ENCODE data around the gene NT5C1B. TPM values are rescaled to one million over a fixed set of nuclear protein-coding genes. Genes with fewer than 3 reads are reported as not detected.

The NT5C1B gene
- polyA plus RNA-seq, 1 donor from 2014 or later: 0.55 TPM

DNA sequence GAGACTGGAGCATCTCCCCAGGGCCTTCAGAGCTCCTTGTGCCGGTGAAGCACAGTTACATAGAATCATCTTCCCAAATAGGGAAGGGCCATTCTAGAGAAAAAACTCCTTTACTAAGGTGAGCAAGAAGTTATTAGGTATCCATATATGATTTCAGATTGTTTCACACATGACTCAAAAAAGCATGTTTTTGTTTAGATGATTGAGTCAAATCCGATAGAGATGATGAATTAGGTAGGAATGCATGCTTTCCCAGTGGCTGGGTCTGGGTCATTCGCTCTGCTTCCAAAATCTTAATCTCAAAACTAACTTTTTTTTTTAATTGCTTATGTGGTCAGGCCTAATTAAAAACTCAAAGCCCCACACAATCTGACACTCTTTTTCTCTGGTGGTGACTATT lies 3.8 kb downstream of the NT5C1B start:
- H3K4me1 Mint-ChIP-seq: no peaks in the 10 kb centered on the region
- H3K4me3 Mint-ChIP-seq: no peak overlapping the region
- peaks cover 4% of the 10 kb centered on the region for H3K36me3 Mint-ChIP-seq
- no peak overlapping the region for H3K27ac Mint-ChIP-seq
- peaks cover 0 to 7% (median 4%) of the 10 kb centered on the region in 3 donors for H3K9me3 Mint-ChIP-seq
- no peaks in the 10 kb centered on the region for H3K27me3 Mint-ChIP-seq

DNA sequence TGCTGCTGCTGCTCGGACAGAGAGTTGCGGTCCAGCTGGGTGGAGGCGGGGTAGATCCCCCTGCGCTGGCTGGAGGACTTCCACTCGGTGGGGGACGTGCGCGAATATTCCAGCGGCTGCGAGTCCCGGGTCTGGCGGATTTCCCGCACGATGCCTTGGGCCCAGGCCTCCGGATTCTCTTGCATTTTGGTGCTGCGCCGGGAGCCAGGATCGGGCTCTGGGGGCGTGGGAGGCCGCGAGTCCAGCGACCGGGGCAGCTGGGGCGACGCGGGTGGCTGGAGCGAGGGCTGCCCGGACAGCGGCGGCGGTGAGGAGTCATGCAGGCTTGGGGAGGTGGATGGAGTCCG lies 4.8 kb downstream of the NT5C1B start:
- H3K27ac Mint-ChIP-seq: no peak overlapping the region

DNA sequence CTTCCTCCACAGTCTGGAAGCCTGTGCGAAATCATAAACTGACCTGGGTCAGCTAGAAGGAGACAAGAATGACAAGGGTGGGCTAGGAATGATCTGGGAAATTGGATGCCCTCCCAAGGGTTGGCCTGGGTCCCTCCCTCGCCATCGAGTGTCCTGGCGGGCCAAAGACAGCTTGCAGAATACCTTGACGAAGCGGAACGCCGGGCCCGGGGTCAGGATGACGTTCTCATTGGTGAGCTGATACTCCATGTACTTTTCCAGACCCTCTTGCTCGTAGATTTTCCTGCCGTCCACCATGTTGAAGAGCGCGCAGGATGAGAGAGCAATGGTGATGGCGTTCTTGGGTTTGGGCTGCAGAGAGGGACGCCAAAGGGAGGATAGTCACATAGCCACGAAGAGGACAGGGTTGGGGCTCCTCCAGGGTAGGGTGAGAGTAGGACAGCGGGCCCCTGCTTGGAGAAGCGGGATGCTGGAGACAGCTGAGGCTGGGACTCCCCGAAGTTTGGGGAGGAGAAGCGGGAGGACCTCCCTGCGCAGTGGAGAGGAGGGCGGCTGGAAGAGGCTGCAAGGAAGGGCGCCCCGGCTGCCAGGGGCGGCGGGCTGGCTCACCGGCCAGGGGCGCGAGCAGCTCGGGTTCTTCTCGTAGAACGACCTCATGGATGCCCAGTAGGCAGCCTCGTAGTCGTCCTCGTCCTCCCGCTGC lies 5.3 kb downstream of the NT5C1B start:
- peak overlapping the region in 1 of 3 donors; percentile 83 for H3K27ac Mint-ChIP-seq
- no peaks in the 10 kb centered on the region for H3K27me3 Mint-ChIP-seq
- no peaks in the 10 kb centered on the region for H3K4me1 Mint-ChIP-seq
- peaks cover 8% of the 10 kb centered on the region for H3K36me3 Mint-ChIP-seq
- H3K4me3 Mint-ChIP-seq: peak overlapping the region in 1 of 4 donors; percentile 59
- peaks cover 0 to 12% (median 4%) of the 10 kb centered on the region in 3 donors for H3K9me3 Mint-ChIP-seq

More for the DNA sequence above, 4.8 kb downstream of the NT5C1B start:
- H3K4me3 Mint-ChIP-seq: no peak overlapping the region
- H3K27me3 Mint-ChIP-seq: no peaks in the 10 kb centered on the region
- peaks cover 5% of the 10 kb centered on the region for H3K36me3 Mint-ChIP-seq
- no peaks in the 10 kb centered on the region for H3K4me1 Mint-ChIP-seq
- peaks cover 0 to 7% (median 4%) of the 10 kb centered on the region in 3 donors for H3K9me3 Mint-ChIP-seq

DNA sequence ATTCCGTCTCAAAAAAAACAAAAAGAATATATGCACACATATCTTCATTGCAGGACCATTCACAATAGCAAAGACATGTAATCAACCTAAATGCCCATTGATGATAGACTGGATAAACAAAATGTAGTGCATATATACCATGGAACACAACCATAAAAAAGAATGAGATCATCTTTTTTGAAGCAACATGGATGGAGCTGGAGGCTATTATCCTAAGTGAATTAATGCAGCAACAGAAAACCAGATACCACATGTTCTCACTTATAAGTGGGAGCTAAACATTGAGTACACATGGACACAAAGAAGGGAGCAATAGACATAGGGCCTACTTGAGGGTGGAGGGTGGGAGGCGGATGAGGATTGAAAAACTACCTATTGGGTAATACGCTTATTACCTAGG lies 8.8 kb downstream of the NT5C1B start:
- no peaks in the 10 kb centered on the region for H3K4me1 Mint-ChIP-seq
- H3K4me3 Mint-ChIP-seq: no peak overlapping the region
- H3K27ac Mint-ChIP-seq: no peak overlapping the region
- H3K9me3 Mint-ChIP-seq: peaks cover 5 to 27% (median 11%) of the 10 kb centered on the region in 3 donors
- H3K36me3 Mint-ChIP-seq: peaks cover 12% of the 10 kb centered on the region
- H3K27me3 Mint-ChIP-seq: no peaks in the 10 kb centered on the region

DNA sequence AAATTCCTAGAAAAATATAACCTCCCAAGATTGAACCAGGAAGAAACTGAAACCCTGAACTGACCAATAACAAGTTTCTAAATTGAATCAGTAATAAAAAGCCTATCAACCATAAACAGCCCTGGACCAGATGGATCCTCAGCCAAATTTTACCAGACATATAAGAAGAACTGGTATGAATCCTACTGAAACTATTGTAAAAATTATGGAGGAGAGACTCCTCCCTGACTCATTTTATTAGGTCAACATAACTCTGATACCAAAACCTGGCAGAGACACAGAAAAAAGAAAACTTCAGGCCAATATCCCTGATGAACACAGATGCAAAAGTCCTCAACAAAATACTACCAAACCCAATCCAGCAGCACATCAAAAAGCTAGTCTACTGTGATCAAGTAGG lies 11.3 kb downstream of the NT5C1B start:
- H3K36me3 Mint-ChIP-seq: peaks cover 8% of the 10 kb centered on the region
- H3K4me3 Mint-ChIP-seq: no peak overlapping the region
- H3K4me1 Mint-ChIP-seq: no peaks in the 10 kb centered on the region
- H3K27me3 Mint-ChIP-seq: no peaks in the 10 kb centered on the region
- H3K9me3 Mint-ChIP-seq: peaks cover 6 to 21% (median 7%) of the 10 kb centered on the region in 3 donors
- H3K27ac Mint-ChIP-seq: no peak overlapping the region

DNA sequence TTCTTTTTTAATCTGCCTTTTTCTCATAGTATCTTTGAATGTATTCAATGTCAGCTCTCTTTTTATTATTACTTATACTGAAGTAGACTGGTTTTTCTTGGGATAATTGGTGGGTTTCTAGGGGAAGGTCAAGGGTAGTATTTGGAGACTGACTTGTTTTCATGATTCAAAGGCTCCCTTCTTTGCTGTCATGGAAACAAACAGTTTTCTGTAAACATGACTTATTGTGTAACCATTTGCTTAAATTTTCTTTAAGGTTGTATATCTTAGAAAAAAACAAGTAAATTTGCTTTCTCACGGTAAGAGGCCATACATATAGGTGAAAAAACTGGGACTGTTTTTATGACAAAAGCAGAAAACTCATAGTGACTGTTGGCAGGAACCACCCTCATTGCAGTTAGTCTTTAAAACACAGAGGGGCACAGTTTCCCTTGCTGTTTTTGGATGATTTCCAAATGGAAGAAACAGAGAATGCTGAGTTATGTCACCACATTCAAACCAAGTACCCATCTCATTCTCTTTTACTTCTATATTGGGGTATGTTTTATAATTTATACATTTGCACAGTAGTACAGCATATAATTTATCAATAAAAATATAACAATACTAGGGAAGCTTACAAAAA lies 23.1 kb downstream of the NT5C1B start:
- H3K27me3 Mint-ChIP-seq: no peaks in the 10 kb centered on the region
- peaks cover 0 to under 1% (median 0%) of the 10 kb centered on the region in 3 donors for H3K4me1 Mint-ChIP-seq

DNA sequence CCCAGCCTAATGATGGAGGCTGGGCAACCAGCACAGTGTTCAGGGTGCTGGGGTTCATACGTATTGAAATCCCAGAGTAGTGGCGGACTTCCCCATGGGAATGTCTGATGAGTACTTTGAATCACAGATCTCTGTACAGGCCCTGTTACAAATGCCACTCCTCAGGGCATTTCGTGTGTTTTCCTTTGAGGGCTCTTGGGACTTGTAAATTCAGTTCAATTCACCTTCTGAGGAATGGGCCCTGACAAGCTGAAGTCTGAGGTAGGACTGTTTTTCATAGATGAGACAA lies 28.6 kb downstream of the NT5C1B start:
- no peaks in the 10 kb centered on the region for H3K27me3 Mint-ChIP-seq

More for the DNA sequence above, 23.1 kb downstream of the NT5C1B start:
- Mint-ChIP-seq H3K4me3 (no peak overlapping the region), H3K36me3 (peaks cover 20% of the 10 kb centered on the region), H3K9me3 (peaks cover 0 to 5% (median 2%) of the 10 kb centered on the region in 3 donors), H3K27ac (no peak overlapping the region)

DNA sequence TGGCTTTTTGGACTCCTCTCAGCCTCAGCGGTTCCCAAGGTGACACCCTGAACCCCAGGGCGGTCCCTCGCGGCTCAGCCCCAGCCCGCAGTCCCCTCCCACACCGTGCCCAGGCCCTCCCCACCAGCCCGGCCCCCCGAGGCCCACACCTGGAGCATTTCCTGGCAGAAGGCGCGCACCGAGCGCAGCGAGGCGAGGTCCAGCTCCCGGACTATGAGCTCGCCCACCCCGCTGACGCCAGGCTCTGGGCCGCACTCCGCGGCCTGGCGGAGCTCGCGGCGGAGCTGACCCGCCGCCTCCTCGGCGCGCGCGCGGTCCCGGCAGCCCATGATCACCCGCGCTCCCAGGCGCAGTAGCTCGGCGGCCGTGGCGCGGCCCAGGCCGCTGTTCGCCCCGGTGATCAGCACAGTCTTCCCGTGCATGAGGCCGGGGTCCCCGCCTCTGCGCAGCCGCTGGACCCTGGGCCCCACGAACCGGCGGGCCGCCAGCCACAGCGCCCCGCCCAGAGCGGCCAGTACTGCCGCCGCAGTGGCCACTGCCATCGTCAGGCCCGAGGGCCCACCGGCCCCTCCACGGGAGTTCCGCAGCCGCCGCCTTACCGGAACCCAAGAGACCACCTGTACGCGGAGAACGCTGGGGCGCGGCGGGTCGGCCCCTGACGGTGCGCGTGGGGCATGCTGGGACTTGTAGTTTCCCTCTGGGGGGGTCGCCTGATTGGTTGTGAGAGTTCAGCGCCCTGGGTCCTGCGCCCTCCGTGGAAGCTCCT lies 29.2 kb downstream of the NT5C1B start, which contains the start of gene RDH14:
RDH14 (minus strand) TSS at position 623 of the 766 bp plus-strand sequence; CDS start at position 542, 81 bp downstream.
- Mint-ChIP-seq H3K36me3 (peaks cover 17% of the 10 kb centered on the region), H3K27ac (peak within 1 kb of the TSS; percentile 90 to 95 (median 93)), H3K4me3 (peak within 1 kb of the TSS; percentile 90 to 99 (median 92)), H3K9me3 (peaks cover 0 to 2% (median 2%) of the 10 kb centered on the region in 3 donors), H3K27me3 (no peaks in the 10 kb centered on the region), H3K4me1 (peaks cover 23 to 37% (median 30%) of the 10 kb centered on the region in 3 donors)

More for the DNA sequence above, 28.6 kb downstream of the NT5C1B start:
- peaks cover 23 to 37% (median 30%) of the 10 kb centered on the region in 3 donors for H3K4me1 Mint-ChIP-seq
- peak overlapping the region; percentile 59 to 95 (median 90) for H3K27ac Mint-ChIP-seq
- H3K36me3 Mint-ChIP-seq: peaks cover 20% of the 10 kb centered on the region
- H3K4me3 Mint-ChIP-seq: peak overlapping the region; percentile 90 to 99 (median 92)
- H3K9me3 Mint-ChIP-seq: peaks cover 0 to 2% (median 2%) of the 10 kb centered on the region in 3 donors

DNA sequence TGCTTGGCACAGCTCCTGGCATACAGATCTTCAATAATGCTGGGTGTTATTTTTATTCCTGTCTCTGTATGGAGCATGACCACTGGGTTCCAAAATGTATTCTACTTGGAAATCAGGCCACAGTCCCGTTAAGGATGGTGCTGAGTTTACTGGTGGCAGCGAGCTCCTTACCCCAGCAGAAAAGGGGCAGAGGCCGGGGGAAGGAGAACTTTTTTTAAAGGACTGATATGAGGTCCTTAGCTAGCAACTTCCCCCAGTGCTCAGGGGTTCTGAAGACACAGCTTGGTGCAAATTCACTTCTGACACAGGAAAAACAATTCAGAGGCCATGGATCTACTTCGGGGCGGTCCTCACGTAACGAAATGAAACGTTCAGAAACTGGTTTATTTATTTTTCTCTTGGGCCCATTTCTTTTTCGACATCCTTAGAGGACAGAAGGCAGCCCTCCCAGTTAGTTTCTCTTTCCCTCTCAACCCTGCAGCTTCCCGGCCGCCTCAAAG lies 29.8 kb downstream of the NT5C1B start:
- H3K4me3 Mint-ChIP-seq: peak overlapping the region; percentile 90 to 99 (median 92)
- H3K27ac Mint-ChIP-seq: peak overlapping the region; percentile 90 to 93 (median 90)
- H3K27me3 Mint-ChIP-seq: no peaks in the 10 kb centered on the region
- peaks cover 15% of the 10 kb centered on the region for H3K36me3 Mint-ChIP-seq
- H3K4me1 Mint-ChIP-seq: peaks cover 27 to 37% (median 33%) of the 10 kb centered on the region in 3 donors
- no peaks in the 10 kb centered on the region for H3K9me3 Mint-ChIP-seq

DNA sequence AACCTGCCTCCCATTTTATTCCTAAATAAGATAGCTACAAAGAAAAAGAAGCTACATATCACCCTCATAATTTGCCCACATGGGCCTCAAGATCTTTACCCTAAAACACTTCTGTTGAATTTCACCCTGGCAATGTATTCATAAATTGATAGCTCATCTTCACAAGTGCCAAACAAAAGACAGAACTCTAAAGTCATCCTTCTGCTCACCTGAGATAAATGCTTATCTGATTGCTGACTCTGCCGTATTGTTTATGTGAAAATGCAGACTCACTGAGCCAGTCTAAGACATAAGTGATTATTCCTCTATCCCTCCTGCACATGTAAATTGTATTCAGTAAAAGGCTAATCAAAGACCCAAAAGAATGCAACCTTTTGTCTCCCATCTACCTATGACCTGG lies 30.9 kb downstream of the NT5C1B start:
- H3K27ac Mint-ChIP-seq: peak overlapping the region in 1 of 3 donors; percentile 93
- H3K27me3 Mint-ChIP-seq: no peaks in the 10 kb centered on the region
- peaks cover 32 to 41% (median 37%) of the 10 kb centered on the region in 3 donors for H3K4me1 Mint-ChIP-seq
- peak overlapping the region; percentile 25 to 99 (median 66) for H3K4me3 Mint-ChIP-seq
- no peaks in the 10 kb centered on the region for H3K9me3 Mint-ChIP-seq
- peaks cover 17% of the 10 kb centered on the region for H3K36me3 Mint-ChIP-seq

DNA sequence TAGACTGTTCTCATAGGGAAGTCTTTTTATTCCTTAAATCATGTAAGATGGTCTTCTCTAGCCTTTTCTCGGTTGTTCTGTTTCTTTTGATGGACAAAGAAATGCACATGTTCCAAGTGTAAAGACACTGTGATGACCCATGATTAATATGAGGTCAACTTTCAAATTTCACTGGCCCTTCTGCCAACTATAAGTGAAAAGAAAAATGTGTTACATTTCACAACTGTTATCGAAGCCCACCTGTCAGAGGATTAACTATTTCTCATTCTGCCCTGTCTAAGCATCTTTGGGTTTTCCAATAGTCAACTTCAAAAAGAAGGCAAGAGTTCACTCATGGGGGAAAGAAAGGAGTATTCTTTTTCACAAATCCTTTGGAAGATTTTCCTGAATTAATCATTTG lies 32.2 kb downstream of the NT5C1B start:
- no peaks in the 10 kb centered on the region for H3K27me3 Mint-ChIP-seq
- no peaks in the 10 kb centered on the region for H3K9me3 Mint-ChIP-seq
- H3K27ac Mint-ChIP-seq: peak overlapping the region in 1 of 3 donors; percentile 54
- peaks cover 13% of the 10 kb centered on the region for H3K36me3 Mint-ChIP-seq
- peak overlapping the region in 1 of 4 donors; percentile 20 for H3K4me3 Mint-ChIP-seq
- peaks cover 32 to 41% (median 38%) of the 10 kb centered on the region in 3 donors for H3K4me1 Mint-ChIP-seq

DNA sequence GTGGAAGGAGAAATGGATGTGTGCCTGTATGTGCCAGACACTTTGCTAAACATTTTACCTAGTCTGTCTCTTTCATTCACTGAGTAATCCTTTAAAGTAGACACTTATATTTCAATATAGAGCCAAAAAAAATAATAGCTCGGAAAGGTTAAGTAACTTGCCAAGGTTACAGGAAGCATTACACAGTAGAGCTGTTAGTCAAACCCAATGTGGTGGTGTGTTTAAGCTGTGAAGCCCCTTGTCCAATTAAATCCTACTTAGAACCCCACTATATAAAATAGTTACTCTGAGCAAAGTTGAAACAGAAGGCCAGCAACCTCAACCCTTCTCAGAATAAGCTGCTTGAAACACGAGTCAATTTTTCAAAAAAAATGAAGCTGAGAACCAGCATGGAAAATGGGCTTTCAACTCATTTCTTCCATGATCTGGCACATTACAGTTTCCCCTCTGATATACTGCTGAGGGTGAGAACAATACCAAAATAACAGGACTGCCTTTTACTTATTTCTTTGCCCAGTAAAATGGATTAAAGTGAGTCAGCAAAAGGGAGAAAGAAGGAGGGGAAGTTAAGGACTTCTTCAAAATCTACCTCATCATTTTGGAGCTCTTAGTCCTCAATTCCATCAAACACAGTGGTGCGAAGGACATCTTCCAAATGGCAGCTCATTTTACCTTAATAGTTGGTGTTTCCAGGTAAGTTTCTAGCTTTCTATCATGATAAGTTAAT lies 36.9 kb downstream of the NT5C1B start:
- Mint-ChIP-seq H3K36me3 (peaks cover 6% of the 10 kb centered on the region), H3K27ac (no peak overlapping the region), H3K4me1 (peaks cover 24 to 41% (median 28%) of the 10 kb centered on the region in 3 donors), H3K4me3 (no peak overlapping the region), H3K9me3 (no peaks in the 10 kb centered on the region), H3K27me3 (no peaks in the 10 kb centered on the region)

DNA sequence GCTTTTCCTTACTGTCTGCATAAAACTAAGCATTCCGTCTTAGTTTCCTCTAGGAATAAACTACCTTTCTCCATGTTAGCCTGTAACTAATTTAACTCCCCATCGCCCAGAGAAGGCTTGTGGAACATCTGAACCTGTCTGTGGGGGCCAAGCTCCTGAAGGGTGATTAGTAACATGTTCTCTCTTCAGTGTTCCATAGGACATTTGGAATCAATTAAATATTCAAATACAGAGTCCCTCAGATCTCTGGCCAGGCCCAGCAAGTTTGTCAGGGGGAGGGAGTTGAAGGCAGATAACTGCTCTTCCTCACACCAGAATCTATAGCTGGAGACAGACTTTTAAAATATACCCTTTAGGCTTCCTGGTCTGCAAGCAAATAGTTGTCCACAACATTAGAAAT lies 37.7 kb downstream of the NT5C1B start:
- Mint-ChIP-seq H3K27ac (no peak overlapping the region), H3K36me3 (peaks cover 6% of the 10 kb centered on the region), H3K4me1 (peaks cover 25 to 43% (median 28%) of the 10 kb centered on the region in 3 donors), H3K27me3 (no peaks in the 10 kb centered on the region), H3K9me3 (no peaks in the 10 kb centered on the region), H3K4me3 (no peak overlapping the region)

DNA sequence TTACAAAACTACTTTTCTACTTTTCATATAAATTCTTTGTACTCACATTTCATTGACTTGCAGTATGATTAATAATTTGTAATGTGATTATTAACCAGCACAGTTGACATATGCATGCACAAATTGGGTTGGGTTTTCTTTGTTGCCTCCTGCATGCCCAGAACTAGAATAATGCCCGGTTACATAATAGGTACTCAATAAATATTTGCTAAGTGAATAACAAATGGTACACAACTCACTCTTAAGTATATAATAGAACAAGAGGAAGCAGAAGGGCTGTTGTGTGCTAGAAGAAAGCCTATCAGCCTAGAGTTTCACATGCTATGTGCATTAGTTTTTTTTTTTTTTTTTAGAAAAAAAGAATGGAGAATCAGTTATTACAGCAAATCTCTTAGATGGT lies 38.2 kb downstream of the NT5C1B start:
- peaks cover 6% of the 10 kb centered on the region for H3K36me3 Mint-ChIP-seq
- no peaks in the 10 kb centered on the region for H3K9me3 Mint-ChIP-seq
- no peaks in the 10 kb centered on the region for H3K27me3 Mint-ChIP-seq
- no peak overlapping the region for H3K27ac Mint-ChIP-seq
- H3K4me1 Mint-ChIP-seq: peaks cover 28 to 44% (median 29%) of the 10 kb centered on the region in 3 donors
- no peak overlapping the region for H3K4me3 Mint-ChIP-seq
